NB4 (cell line): ENCODE results near the gene BORCS8.
"Not testable (repeated sequence)": the region's sequence is repeated elsewhere in the genome, so short reads cannot be mapped to it uniquely, and the experiment has no call there.

Experiments used
- DNase-seq: peaks from one replicate; pipeline ENCODE4 v3.0.0; 2010; ENCODE audit warnings: low read depth
- H3K4me3 ChIP-seq: one replicate; pipeline ENCODE4 v1.5.1; 2011; ENCODE audit warnings: mild to moderate bottlenecking, low read depth, low read length, moderate library complexity
- MYC ChIP-seq: IDR thresholded peaks from 2 replicates; pipeline ENCODE4 v1.6.1; 2011; ENCODE audit warnings: low read depth, low read length
- POLR2A ChIP-seq: IDR thresholded peaks from 2 replicates; pipeline ENCODE4 v1.6.1; 2011; ENCODE audit warnings: mild to moderate bottlenecking; ENCODE audit not compliant: insufficient read length; ENCODE audit errors: extremely low read depth
- TF ChIP-seq, protein P1 (sequence below): IDR thresholded peaks from 2 replicates; pipeline ENCODE4 v1.6.1; 2011; ENCODE audit warnings: low read depth, low read length
- TF ChIP-seq, protein P2 (sequence below): IDR thresholded peaks from one replicate; pipeline ENCODE4 v1.5.1; 2012; ENCODE audit warnings: low read depth, low read length

BORCS8 gene

DNA sequence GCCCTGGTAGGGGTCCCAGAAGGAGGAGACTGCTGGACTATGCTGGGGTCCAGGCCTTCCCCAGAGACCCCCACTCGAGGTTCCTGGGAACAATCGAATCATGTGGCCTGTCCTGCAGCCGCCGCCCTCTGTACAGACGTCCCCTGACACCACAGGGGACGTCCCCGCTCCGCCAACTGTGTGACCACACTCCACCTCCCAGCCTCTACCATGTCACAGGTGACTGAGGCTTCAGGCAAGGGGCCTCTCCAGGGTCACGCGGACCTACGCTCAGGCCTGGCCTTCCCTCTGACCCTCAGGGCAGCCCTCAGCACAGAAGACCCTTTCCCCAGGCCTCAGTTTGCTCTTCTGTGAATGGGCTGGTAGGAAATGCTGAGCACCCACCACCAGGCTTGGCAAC lies 40.5 kb downstream of the BORCS8 start:
- TF ChIP-seq, protein P1, sequence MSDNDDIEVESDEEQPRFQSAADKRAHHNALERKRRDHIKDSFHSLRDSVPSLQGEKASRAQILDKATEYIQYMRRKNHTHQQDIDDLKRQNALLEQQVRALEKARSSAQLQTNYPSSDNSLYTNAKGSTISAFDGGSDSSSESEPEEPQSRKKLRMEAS: no peak
- no peak for TF ChIP-seq POLR2A
- TF ChIP-seq, protein P2, sequence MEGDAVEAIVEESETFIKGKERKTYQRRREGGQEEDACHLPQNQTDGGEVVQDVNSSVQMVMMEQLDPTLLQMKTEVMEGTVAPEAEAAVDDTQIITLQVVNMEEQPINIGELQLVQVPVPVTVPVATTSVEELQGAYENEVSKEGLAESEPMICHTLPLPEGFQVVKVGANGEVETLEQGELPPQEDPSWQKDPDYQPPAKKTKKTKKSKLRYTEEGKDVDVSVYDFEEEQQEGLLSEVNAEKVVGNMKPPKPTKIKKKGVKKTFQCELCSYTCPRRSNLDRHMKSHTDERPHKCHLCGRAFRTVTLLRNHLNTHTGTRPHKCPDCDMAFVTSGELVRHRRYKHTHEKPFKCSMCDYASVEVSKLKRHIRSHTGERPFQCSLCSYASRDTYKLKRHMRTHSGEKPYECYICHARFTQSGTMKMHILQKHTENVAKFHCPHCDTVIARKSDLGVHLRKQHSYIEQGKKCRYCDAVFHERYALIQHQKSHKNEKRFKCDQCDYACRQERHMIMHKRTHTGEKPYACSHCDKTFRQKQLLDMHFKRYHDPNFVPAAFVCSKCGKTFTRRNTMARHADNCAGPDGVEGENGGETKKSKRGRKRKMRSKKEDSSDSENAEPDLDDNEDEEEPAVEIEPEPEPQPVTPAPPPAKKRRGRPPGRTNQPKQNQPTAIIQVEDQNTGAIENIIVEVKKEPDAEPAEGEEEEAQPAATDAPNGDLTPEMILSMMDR: no peak
- TF ChIP-seq MYC: no peak
- DNase-seq: no peak
- H3K4me3 ChIP-seq: no peak overlapping the region

DNA sequence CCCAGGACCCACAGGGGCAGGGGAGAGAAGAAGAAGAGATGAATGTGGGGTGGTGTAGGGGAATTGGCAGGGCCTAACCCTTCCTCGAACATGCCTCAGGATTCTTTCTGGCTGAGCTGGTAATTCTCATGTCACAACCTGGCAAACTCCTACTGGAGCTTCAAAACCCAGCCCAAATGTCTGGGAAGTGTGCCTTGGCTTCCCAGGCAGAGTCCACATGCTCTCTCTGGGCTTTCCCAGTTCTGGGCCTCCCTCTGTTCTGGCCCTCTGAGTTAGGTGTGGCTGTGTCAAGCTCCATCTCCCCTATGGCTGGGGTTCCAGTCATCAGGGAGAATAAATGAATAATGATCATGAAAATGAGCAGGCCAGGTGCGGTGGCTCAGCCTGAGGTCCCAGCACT lies 42.5 kb downstream of the BORCS8 start:
- TF ChIP-seq MYC (no peak), POLR2A (no peak)
- TF ChIP-seq, protein P1: no peak
- TF ChIP-seq, protein P2: no peak
- DNase-seq: no peak
- H3K4me3 ChIP-seq: no peak overlapping the region

DNA sequence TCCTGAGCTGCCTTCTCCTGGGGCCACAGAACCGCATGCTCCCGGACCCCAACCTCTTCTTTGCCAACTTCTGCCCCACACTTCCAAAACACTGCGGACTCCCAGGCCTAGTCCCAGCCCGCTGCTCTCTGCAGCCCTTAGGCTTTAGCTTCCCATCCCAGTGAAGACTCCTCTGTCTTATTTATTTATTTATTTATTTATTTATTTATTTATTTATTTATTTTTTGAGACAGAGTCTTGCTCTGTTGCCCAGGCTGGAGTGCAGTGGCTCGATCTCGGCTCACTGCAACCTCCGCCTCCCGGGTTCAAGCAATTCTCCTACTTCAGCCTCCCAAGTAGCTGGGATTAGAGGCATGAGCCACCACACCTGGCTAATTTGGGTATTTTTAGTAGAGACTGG lies 43.4 kb downstream of the BORCS8 start:
- not testable (repeated sequence) for H3K4me3 ChIP-seq, DNase-seq

DNA sequence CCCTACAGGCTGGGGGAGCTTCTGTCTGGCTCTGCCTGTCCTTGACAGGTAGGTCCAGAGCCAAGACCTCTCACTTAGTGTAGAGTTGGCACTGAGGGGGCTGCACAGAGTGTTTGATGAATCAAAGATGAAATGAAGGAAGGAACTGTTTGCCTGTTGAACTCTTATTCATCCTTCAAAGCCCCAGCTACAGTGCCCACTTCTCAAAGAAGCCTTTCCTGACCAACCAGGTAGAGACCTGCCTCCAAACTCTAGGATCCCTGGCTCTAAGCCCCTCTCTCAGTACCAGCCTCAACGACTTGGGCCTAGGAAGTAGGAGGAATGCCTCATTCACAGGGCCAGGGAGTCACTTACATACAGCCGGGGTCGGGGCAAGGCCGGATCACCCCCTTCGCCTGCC lies 44.6 kb downstream of the BORCS8 start:
- TF ChIP-seq MYC (no peak), POLR2A (no peak)
- TF ChIP-seq, protein P2: no peak
- TF ChIP-seq, protein P1: no peak
- DNase-seq: no peak
- H3K4me3 ChIP-seq: no peak overlapping the region

DNA sequence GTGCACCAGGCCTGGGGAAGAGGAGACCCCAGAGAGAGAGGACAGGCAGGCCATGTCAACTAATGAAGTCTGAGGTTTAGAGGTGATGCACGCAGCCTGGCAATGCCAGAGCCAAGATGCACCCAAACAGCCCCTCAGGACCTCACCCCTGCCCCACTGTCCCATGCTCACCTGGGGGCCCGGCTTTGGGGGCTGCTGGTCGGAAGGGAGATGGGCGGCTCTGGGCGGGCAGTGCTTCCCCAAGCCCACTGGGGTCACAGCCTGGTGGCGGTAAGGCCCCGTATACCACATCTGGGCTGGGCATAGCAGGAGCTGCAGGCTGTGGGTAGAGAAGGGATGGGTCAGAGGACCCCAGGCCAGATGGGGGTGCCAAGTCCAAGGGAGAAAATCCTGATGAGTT lies 45.1 kb downstream of the BORCS8 start:
- TF ChIP-seq MYC (no peak), POLR2A (no peak)
- TF ChIP-seq, protein P1: no peak
- TF ChIP-seq, protein P2: no peak
- no peak overlapping the region for H3K4me3 ChIP-seq
- DNase-seq: no peak

DNA sequence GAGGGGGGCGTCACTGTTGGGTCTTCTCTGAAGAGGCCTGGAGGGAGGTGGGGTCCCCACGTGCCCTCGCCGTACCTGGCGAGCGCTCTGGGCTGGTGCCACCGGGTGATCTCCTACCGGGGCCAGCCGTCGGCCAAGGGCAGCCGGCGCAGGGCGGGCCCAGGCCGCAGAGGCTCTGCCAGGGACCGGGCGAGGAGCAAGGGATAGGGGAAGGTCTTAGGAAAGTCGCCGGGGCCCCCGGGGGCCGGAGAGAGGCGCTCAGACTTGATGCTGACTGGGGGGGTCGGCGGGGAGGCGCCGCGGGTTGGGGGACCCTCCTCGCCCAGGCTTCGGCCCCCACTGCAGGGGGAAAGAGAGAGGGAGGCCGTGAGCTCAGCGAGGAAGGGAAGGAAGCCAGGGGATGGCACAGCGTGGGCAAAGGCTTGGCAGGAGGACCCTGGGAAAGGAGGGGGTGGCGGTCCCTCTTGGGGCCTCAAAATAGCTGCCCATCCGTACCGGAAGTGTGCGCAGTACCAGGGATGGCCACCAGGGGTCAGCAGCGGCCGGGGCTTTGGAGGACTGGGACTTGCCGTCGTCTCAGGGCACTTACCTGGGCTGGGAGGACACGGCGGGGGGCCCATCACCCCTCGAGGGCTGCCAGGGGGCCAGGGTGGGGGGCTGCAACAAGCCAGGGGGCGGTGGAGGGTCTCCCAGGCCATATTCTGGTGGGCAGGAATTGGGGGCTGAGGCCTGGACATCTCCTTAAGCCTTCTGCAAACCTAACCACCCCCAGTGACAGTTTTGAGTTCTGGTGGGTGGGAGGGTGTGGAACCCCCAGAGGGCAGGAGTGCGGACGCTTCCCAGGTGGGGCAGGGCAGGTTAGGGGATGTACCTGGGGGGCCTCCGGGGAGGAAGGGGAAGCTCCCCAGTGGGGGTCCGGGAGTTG lies 46.0 kb downstream of the BORCS8 start:
- TF ChIP-seq, protein P1: no peak
- TF ChIP-seq MYC (peak; percentile 15; the same call in 1 of the 2 replicates), POLR2A (no peak)
- TF ChIP-seq, protein P2: peak; percentile 86
- peak; percentile 72 for DNase-seq
- no peak overlapping the region for H3K4me3 ChIP-seq
